Measurements from ENCODE around the gene LYPD8.

- TF ChIP-seq CTCF (IDR thresholded peaks at IDR 0.05; ENCODE audit: insufficient read depth, low read depth, low read length): no peak
- no peak for TF ChIP-seq EZH2 (IDR thresholded peaks at IDR 0.05; ENCODE audit: insufficient read depth, low read length)
Measured at GRCh38 chr1:248775441-248775840, 19.9 kb upstream of the LYPD8 start.
